ENCODE data around the gene FADS3.
A peak's percentile ranks its signal among the peaks of the same experiment; 100 is the strongest.

Gene FADS3

DNA sequence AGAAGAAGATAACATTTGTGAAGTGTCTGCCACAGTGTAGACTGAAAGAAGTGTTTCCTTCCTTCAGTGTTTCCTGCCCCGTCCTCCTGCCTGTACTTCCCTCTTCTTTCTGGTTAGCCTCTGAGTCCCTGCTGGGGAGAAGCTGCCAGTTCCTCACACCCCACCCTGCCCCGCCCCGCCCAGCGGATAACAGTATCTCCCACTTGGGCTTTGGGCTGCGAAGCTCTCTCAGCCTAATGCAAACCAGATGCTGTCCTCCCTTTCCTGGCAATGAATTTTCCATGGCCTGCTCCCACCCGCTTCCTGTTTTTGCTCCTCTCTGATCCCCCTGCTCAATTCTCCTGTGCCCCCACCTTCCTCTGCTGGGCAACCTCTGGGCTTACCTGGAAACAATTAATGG, 31.2 kb upstream of the FADS3 start:
- peak; percentile 92 for DNase-seq (ENCODE audit: low read depth)
- H3K4me1 ChIP-seq (ENCODE audit: control insufficient read depth, insufficient read depth, low read length) = peaks cover 33% of the 10 kb centered on the region
- no peaks in the 10 kb centered on the region for H3K36me3 ChIP-seq (ENCODE audit: control insufficient read depth, insufficient read depth, low read length, severe bottlenecking)
- H3K9ac ChIP-seq (ENCODE audit: low read length) = peak overlapping the region; percentile 74
- H3K27me3 ChIP-seq (replicated peaks; ENCODE audit: control insufficient read depth, insufficient read depth, low read length) = no peaks in the 10 kb centered on the region
- no peak overlapping the region for H3K4me3 ChIP-seq (ENCODE audit: low read length)
- H3K9me3 ChIP-seq (ENCODE audit: control insufficient read depth, low read length) = no peaks in the 10 kb centered on the region

DNA sequence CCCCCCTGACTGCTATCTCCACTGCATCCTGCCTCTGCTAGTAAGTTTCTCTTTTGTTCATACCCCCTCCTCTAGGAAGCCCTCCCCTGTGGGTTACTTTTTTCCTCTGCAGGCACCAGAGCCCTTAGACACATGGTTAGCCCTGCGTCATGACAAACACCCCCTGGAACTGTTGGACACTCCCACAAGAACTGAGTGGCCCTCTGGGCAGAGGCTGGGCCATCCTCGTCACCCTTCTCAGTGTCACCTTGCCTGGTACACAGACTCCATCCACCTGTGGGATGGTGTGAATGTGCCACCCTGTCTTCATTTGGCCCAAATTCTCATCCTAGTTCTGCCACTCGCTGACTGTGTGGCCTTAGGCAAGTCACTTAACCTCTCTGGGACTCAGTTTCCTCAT, 30.1 kb upstream of the FADS3 start:
- H3K9ac ChIP-seq (ENCODE audit: low read length) = no peak overlapping the region
- H3K4me3 ChIP-seq (ENCODE audit: low read length) = no peak overlapping the region
- H3K4me1 ChIP-seq (ENCODE audit: control insufficient read depth, insufficient read depth, low read length) = peaks cover 33% of the 10 kb centered on the region
- H3K9me3 ChIP-seq (ENCODE audit: control insufficient read depth, low read length) = no peaks in the 10 kb centered on the region
- H3K27me3 ChIP-seq (replicated peaks; ENCODE audit: control insufficient read depth, insufficient read depth, low read length) = no peaks in the 10 kb centered on the region
- no peak for DNase-seq (ENCODE audit: low read depth)
- H3K36me3 ChIP-seq (ENCODE audit: control insufficient read depth, insufficient read depth, low read length, severe bottlenecking) = no peaks in the 10 kb centered on the region

DNA sequence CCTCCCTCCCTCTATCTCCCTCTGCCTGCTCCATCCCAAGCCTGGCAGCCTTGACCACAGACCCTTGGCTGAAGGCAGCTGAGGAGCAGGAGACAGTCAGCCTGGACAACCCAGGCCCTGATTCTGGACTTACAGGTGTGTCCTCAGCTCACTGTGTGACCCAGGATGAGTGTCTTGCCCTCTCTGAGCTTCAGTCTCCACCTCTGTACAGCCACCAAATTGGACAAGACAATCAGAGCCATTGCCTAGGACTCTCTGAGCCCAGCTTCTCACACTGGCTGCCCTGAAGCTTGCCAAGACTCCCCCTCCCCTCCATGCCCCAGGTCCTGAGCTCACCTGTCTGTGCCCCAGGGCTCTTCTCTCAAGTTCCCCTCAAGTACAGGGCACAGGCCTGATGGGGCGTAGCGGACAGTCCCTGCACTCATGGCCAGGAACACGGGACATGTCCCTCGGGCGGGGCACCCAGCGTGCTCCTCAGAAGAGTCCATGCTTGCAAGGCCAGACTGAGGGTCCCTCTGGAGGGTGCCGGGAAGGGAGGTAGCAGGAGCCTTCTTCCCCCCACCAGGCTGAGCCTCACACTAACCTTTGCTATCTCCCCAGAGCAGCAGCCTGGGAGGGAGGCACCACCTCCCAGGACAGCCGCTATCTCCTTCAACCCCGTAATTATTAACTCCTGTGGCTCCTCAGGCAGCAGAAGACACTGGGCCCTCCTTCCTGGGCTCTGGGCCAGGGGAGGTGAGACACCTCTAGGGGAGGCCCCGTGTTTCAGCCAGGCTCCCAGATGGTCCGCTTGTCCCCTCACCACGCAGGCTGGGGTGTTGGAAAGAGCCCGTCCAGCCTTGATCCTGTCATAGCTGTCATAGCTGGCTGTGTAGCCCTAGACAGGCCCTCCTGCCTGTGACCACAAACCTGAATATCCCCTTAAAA, 28.6 kb upstream of the FADS3 start:
- Histone ChIP-seq H3K27me3 (replicated peaks; ENCODE audit: control insufficient read depth, insufficient read depth, low read length) (no peaks in the 10 kb centered on the region), H3K4me3 (ENCODE audit: low read length) (no peak overlapping the region), H3K9me3 (ENCODE audit: control insufficient read depth, low read length) (no peaks in the 10 kb centered on the region), H3K9ac (ENCODE audit: low read length) (no peak overlapping the region), H3K4me1 (ENCODE audit: control insufficient read depth, insufficient read depth, low read length) (peaks cover 36% of the 10 kb centered on the region), H3K36me3 (ENCODE audit: control insufficient read depth, insufficient read depth, low read length, severe bottlenecking) (no peaks in the 10 kb centered on the region)
- DNase-seq (ENCODE audit: low read depth) = no peak

DNA sequence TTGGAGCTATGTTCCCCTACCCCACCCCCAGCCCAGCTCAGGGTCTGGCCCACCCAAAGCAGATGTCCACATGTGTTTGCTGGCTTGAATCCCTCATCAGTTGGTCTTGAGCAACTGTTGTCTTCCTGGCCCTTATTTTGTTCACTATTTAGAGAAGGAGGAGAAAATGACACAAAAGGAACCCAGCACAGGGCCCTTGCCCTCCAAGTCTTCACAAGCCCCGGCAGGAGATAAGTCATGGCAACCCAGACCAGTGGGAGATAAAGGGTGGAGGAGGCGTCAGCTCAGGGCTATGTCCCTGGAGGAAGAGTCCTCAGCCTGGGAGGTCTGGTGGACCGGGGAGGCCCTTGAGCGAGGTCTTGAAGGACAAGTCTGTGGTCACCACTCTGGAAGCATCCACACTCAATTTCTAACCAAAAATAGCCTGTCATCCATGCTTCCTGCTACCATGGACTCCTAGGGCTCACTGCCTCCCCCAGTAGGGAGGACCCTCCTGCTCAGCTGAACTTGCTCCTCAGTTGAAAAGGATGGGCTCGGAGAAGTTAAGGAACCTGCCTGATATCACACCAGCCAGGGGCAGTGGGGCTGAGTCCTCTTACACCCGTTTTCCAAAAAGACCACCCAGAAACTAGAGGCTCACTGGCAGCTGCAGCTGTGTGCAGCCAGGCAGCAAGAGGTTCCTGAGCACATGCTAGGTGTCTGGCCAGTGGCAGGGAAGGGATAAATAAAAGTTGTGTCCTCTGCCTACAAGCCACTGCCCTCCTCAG, 27.8 kb upstream of the FADS3 start:
- Histone ChIP-seq H3K9me3 (ENCODE audit: control insufficient read depth, low read length) (no peaks in the 10 kb centered on the region), H3K36me3 (ENCODE audit: control insufficient read depth, insufficient read depth, low read length, severe bottlenecking) (no peaks in the 10 kb centered on the region), H3K4me3 (ENCODE audit: low read length) (no peak overlapping the region), H3K9ac (ENCODE audit: low read length) (peak overlapping the region; percentile 9), H3K4me1 (ENCODE audit: control insufficient read depth, insufficient read depth, low read length) (peaks cover 33% of the 10 kb centered on the region), H3K27me3 (replicated peaks; ENCODE audit: control insufficient read depth, insufficient read depth, low read length) (no peaks in the 10 kb centered on the region)
- no peak for DNase-seq (ENCODE audit: low read depth)

DNA sequence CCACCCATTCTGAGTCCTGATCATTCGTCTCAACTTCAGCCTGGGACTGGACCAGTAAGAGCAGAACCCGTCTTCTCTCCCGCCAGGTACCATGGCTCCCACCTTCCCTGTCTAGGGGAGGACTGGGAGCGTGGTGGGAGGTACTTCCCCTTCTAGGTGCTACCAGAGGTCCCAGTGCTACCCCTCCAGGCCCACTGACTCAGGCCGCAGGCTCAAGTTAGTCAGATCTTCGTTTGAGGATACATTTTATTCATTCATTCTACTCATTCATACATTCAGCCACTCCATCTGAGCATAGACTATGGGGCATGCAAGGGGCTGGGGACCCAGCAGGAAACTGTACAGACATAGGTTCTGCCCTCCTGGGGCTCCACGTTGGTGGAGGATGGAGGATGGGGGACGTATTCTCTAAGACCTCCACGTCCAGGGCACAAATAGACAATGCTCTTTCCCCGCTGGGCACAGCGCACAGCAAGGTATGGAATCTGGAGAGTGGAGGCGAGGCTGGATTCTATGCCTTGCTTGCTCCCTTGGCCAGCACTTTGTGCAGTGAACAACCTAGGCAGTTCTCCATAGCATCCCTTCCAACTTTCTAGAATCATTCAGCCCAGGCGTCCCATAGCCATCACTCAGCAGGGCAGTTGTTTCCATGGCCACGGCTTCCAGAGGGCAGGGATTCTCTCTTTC, 27.0 kb upstream of the FADS3 start:
- no peaks in the 10 kb centered on the region for H3K9me3 ChIP-seq (ENCODE audit: control insufficient read depth, low read length)
- H3K4me1 ChIP-seq (ENCODE audit: control insufficient read depth, insufficient read depth, low read length) = peaks cover 26% of the 10 kb centered on the region
- DNase-seq (ENCODE audit: low read depth) = no peak
- peak overlapping the region; percentile 71 for H3K9ac ChIP-seq (ENCODE audit: low read length)
- H3K4me3 ChIP-seq (ENCODE audit: low read length) = peak overlapping the region; percentile 74
- no peaks in the 10 kb centered on the region for H3K36me3 ChIP-seq (ENCODE audit: control insufficient read depth, insufficient read depth, low read length, severe bottlenecking)
- no peaks in the 10 kb centered on the region for H3K27me3 ChIP-seq (replicated peaks; ENCODE audit: control insufficient read depth, insufficient read depth, low read length)

DNA sequence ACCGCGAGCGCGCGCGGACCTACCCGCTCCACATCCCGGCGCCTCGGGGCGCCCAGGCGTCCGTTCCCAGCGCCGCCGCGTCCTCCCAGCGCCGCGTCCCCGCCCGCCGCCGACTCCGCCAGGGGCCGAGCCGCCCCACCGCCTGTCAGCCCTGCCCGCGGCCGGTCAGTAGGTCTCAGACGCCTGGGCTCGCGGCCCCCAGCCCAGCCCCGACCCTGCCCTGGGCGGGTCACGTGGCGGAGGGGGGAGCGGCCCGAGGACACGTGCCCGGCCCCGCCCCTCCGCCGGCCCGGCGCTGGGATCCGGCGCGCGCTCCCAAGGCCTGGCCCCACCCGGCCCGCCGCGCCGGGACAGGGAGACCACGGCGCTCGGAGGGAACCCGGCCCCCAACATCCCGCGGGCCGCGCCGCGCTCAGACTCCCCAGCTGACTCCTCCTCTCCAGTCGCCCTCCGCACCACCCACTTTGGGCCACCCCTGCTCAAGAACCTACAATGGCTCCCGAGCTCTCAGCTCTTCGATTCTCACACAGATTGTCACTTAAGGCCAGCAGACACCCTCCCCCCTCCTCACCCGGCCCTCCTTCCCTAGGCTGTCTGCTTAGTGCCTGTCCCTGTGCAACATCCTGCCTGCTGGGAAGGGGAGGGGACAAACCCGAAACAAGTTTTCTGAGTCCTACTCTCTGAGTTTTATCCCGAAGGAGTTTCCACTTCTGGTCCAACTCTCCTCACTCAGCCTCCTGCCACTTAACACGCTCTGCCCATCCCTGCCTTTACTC, 26.2 kb upstream of the FADS3 start, which contains the start of gene RAB3IL1:
Gene RAB3IL1 (minus strand): TSS at position 233 of the 776 bp plus-strand sequence. CDS start 199 bp downstream, at position 34.
- H3K36me3 ChIP-seq (ENCODE audit: control insufficient read depth, insufficient read depth, low read length, severe bottlenecking) = no peaks in the 10 kb centered on the region
- peak; percentile 86 for DNase-seq (ENCODE audit: low read depth)
- H3K4me1 ChIP-seq (ENCODE audit: control insufficient read depth, insufficient read depth, low read length) = peaks cover 18% of the 10 kb centered on the region
- H3K4me3 ChIP-seq (ENCODE audit: low read length) = peak within 1 kb of the TSS; percentile 74
- no peaks in the 10 kb centered on the region for H3K27me3 ChIP-seq (replicated peaks; ENCODE audit: control insufficient read depth, insufficient read depth, low read length)
- H3K9me3 ChIP-seq (ENCODE audit: control insufficient read depth, low read length) = no peaks in the 10 kb centered on the region
- H3K9ac ChIP-seq (ENCODE audit: low read length) = peak within 1 kb of the TSS; percentile 71

DNA sequence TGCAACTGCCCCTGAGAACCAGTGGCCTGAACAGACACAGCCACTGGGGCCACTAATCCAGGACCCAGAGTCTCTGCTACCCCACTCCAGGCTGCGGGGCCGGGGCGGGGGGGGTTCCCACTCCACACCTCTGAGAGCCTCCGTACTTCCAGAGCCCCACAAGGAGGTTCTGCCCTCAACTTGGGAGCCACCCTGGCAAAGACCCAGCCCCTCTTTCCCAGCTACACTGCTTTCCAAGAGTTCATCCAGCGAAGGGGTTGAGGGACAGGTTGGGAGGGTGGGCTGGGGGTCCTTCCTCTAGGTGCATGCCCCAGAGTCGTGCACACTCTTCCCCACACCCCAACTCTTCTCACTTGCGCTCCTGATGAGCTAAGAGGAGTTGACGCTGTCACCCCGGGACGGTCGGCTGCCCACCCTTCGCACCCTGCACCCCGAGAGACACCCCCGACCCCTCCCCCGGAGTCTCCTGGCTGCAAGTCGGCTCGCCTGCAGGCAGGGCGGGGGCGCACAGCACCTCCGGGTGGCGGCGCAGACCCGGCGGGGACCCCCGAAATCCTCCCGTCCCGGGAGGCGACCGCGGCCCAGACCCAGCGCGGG, 25.5 kb upstream of the FADS3 start:
- Histone ChIP-seq H3K27me3 (replicated peaks; ENCODE audit: control insufficient read depth, insufficient read depth, low read length) (no peaks in the 10 kb centered on the region), H3K36me3 (ENCODE audit: control insufficient read depth, insufficient read depth, low read length, severe bottlenecking) (no peaks in the 10 kb centered on the region), H3K9ac (ENCODE audit: low read length) (peak overlapping the region; percentile 71), H3K4me1 (ENCODE audit: control insufficient read depth, insufficient read depth, low read length) (peaks cover 18% of the 10 kb centered on the region), H3K4me3 (ENCODE audit: low read length) (peak overlapping the region; percentile 74), H3K9me3 (ENCODE audit: control insufficient read depth, low read length) (no peaks in the 10 kb centered on the region)
- DNase-seq (ENCODE audit: low read depth) = peak; percentile 16

DNA sequence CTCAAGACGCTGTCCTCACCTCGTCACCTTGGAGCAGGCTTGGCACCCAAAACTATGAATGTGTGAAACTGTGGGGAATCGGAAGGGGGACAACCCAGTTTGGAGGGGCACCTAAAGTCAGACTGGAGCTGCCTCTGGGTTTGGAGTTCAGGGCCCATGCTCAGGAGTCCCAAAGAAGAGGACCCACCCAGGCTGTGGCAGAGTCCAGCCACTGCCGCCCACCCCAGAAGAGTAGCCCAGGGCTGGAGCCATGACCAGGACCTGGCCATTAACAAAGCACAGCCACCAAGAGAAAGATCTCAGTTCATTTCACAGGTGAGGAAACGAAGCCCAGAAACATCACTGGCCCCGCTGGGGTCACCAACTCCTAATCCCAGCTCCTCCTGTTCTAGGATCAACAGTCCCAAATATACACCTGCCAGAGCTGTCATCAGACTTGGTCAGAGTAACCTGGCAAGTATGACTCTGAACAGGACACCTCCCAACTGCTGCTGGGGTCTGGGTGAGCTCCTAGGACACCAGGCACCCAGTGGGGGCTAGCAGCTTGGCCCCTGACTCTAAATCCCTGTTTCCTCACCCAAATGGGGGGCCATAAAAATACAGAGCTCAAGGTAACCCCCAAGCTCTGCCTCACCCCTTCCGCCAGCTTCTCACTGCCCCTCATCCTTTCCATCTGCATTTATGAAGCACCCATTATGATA, 23.3 kb upstream of the FADS3 start:
- Histone ChIP-seq H3K9ac (ENCODE audit: low read length) (no peak overlapping the region), H3K4me1 (ENCODE audit: control insufficient read depth, insufficient read depth, low read length) (peaks cover 23% of the 10 kb centered on the region), H3K36me3 (ENCODE audit: control insufficient read depth, insufficient read depth, low read length, severe bottlenecking) (no peaks in the 10 kb centered on the region), H3K9me3 (ENCODE audit: control insufficient read depth, low read length) (no peaks in the 10 kb centered on the region), H3K4me3 (ENCODE audit: low read length) (no peak overlapping the region), H3K27me3 (replicated peaks; ENCODE audit: control insufficient read depth, insufficient read depth, low read length) (no peaks in the 10 kb centered on the region)
- DNase-seq (ENCODE audit: low read depth) = no peak

DNA sequence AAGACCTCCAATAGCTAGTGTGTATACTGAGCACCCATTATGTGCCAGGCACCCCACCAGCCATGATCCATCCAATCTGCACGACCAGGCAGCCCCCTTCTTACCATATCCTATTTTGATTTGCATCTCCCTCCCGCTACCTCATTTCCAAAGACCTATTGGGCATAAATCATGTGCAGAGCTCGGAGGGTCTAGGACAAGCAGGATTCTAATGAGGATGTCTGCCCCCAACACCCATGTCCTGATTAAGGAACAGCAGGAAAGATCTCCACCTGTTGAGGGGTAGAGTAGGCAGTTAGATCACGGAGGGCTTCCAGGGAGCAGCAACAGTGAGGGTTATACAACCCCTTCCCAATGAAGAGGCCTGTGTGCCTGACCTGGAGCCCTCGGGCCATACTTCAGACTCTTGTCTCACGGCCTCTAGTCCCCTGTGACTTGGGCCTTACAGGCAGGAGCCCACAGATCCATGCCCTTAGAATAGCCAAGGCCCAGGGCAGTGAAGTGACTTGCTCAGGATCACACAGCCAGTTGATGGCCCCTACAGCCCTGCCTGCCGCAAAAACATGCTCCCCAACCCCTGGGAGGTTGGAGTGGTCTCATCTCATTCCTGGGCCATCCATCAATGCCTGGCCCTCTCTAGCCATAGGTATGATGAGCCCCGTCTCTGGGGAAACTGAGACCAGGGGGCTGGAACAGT, 22.5 kb upstream of the FADS3 start:
- Histone ChIP-seq H3K4me1 (ENCODE audit: control insufficient read depth, insufficient read depth, low read length) (peaks cover 15% of the 10 kb centered on the region), H3K27me3 (replicated peaks; ENCODE audit: control insufficient read depth, insufficient read depth, low read length) (no peaks in the 10 kb centered on the region), H3K36me3 (ENCODE audit: control insufficient read depth, insufficient read depth, low read length, severe bottlenecking) (no peaks in the 10 kb centered on the region), H3K4me3 (ENCODE audit: low read length) (no peak overlapping the region), H3K9ac (ENCODE audit: low read length) (no peak overlapping the region), H3K9me3 (ENCODE audit: control insufficient read depth, low read length) (no peaks in the 10 kb centered on the region)
- DNase-seq (ENCODE audit: low read depth) = no peak
